ENCODE results near the gene IGSF23. TPM values are rescaled to one million over a fixed set of nuclear protein-coding genes. Genes with fewer than 3 reads are reported as not detected.

IGSF23 gene
- total and polyA plus RNA-seq, 4 donors = 0.18 to 8.4 TPM; not detected in 2

DNA sequence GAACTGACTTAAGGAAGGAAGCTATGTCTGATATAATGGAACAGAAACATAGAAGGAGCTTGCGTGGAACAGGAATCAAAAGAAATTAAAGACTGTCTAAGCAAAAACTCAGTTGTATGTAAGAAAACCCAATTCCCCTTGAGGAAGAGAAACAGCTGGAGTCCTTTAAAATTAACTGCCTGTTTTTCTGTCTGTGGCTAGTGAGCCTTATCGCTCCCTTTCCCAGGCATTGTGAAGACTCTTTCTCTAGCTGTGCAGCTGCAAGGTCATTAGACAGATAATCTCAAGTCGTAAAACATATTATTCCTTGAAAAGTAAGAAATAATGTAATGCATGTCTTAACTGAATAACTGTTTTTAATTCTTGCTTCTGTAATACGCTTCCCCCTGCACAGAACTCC is 39.7 kb upstream of the IGSF23 start:
- H3K27me3 ChIP-seq (ENCODE audit: control insufficient read depth in 1 of 2, insufficient read depth in 2 of 2, low read length in 1 of 2) = no peaks in the 10 kb centered on the region

DNA sequence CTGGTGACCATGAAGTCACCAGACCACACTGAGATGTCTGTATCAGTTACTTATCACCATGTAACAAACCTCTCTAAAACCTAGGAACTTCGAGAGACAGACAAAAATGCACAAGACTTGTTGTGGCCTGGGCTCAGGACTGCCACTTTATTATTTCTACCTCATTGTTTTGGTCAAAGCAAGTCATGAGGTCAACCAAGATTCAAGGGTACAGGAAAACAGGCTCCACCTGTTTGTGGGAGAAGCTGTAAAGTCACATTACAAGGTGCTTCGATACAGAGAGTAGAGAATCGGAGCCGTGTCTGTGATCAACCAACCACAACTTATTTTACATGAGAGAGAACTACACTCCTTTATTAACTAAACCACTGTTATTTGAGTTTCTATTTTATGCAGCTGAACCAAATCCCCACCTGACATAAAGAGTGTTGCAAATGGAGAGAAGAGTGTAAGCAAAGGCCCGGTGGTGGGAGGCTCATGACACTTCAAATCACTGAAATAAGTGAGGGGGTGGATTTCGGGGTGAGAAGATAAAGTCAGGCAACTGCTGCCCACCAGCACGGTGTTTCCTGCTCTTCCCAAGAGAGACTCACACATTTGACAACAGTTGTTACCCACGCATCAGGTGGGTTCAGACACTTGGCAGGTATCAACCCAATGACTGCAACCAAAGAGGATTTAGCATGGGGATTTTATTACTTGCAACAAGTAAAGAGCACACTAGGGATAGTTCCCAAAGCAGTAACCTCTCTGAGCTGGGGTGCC is 39.0 kb upstream of the IGSF23 start:
- 85 to 89% methylated on average over 8 of the region's 8 CpGs for WGBS, 2 donors
- intact Hi-C loops (cut with DNase I) = no loop called here
- ATAC-seq (ENCODE audit: low FRiP score) (no peak), DNase-seq (no peak)
- no peak overlapping the region for H3K4me3 ChIP-seq (ENCODE audit: low read length in 2 of 2)
- no peaks in the 10 kb centered on the region for H3K36me3 ChIP-seq (ENCODE audit: control insufficient read depth in 1 of 2, insufficient read depth in 2 of 2, low read length in 1 of 2)
- H3K27me3 ChIP-seq (ENCODE audit: control insufficient read depth in 1 of 2, insufficient read depth in 2 of 2, low read length in 1 of 2) = no peaks in the 10 kb centered on the region
- no peaks in the 10 kb centered on the region for H3K4me1 ChIP-seq (ENCODE audit: control insufficient read depth in 1 of 2, insufficient read depth in 2 of 2, low read length in 2 of 2)
- H3K9me3 ChIP-seq (ENCODE audit: control insufficient read depth, low read length) = no peaks in the 10 kb centered on the region
- no peak overlapping the region for H3K27ac ChIP-seq (ENCODE audit: low read depth in 1 of 2, low read length in 2 of 2)

More for the DNA sequence above, 39.7 kb upstream of the IGSF23 start:
- ATAC-seq (ENCODE audit: low FRiP score) (no peak), DNase-seq (no peak)
- H3K36me3 ChIP-seq (ENCODE audit: control insufficient read depth in 1 of 2, insufficient read depth in 2 of 2, low read length in 1 of 2) = no peaks in the 10 kb centered on the region
- no peaks in the 10 kb centered on the region for H3K9me3 ChIP-seq (ENCODE audit: control insufficient read depth, low read length)
- H3K27ac ChIP-seq (ENCODE audit: low read depth in 1 of 2, low read length in 2 of 2) = no peak overlapping the region
- H3K4me3 ChIP-seq (ENCODE audit: low read length in 2 of 2) = no peak overlapping the region
- H3K4me1 ChIP-seq (ENCODE audit: control insufficient read depth in 1 of 2, insufficient read depth in 2 of 2, low read length in 2 of 2) = no peaks in the 10 kb centered on the region
- intact Hi-C loops (cut with DNase I) = no loop called here
- 59 to 71% methylated on average over 4 of the region's 4 CpGs for WGBS, 2 donors

DNA sequence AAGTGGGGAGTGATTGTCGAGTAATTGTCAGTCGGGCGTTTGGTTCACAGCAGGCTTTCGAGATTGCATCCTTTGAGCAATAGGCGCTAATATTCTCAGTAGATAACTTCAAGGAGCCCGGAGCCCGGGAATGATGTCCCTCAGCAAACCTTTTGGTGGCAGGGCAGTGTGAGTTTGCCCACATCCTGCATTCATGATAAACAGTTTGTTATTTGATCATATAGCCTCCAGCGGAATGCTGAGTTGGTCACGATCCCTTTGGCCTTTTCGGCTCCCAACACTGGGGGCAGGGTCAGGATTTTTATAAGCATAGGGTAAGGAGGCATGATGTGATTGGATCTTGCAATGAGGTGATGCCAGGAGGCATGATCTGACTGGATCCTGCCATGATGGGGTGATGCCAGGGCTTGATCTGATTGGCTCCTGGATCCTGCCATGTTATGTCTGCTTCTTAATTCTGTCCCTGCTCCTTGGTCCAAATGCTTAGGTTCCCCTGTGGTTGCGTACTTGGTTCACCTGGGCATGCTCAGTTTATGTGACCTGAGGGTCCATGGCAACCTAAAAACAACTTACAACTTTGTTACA is 38.2 kb upstream of the IGSF23 start:
- Histone ChIP-seq H3K9me3 (ENCODE audit: control insufficient read depth, low read length) (no peaks in the 10 kb centered on the region), H3K4me3 (ENCODE audit: low read length in 2 of 2) (no peak overlapping the region), H3K27ac (ENCODE audit: low read depth in 1 of 2, low read length in 2 of 2) (no peak overlapping the region), H3K4me1 (ENCODE audit: control insufficient read depth in 1 of 2, insufficient read depth in 2 of 2, low read length in 2 of 2) (no peaks in the 10 kb centered on the region), H3K27me3 (ENCODE audit: control insufficient read depth in 1 of 2, insufficient read depth in 2 of 2, low read length in 1 of 2) (no peaks in the 10 kb centered on the region), H3K36me3 (ENCODE audit: control insufficient read depth in 1 of 2, insufficient read depth in 2 of 2, low read length in 1 of 2) (no peaks in the 10 kb centered on the region)
- WGBS, 2 donors = 78 to 81% methylated on average over 11 of the region's 11 CpGs
- DNase-seq (no peak), ATAC-seq (ENCODE audit: low FRiP score) (no peak)
- intact Hi-C loops (cut with DNase I) = no loop called here

DNA sequence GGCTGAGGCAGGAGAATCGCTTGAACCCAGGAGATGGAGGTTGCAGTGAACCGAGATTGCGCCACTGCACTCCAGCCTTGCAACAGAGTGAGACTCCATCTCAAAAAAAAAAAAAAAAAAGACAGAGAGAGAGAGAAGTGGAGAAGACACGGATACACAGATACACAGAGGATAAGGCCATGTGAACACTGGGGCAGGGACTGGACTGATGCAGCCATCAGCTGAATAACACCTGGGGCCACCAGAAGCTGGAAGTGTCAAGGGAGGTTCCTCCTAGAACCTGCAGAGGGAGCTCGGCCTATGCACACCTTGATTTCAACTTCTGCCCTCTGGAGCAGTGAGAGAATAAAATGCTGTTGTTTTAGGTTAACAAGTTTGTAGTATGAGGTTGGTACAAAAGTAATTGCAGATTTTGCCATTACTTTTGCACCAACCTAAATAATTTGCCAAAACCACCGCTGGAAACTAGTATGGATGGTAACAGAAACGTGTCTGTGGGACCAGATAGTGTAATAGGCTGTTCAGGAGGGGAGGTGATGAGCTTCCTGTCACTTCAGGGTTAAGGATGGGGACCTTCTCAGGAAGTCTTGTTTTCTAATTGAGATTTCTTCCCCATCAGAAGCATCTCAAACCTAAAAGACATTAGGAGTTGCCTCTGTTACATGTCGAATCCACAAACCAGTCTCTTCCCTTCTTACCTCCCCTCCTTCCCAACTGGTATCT is 36.4 kb upstream of the IGSF23 start:
- no peak overlapping the region for H3K27ac ChIP-seq (ENCODE audit: low read depth in 1 of 2, low read length in 2 of 2)
- intact Hi-C loops (cut with DNase I) = no loop called here
- ATAC-seq (ENCODE audit: low FRiP score) = no peak

GRCh38 chr19:44577566-44577874 is 35.8 kb upstream of the IGSF23 start:
- H3K4me1 ChIP-seq (ENCODE audit: control insufficient read depth in 1 of 2, insufficient read depth in 2 of 2, low read length in 2 of 2) = no peaks in the 10 kb centered on the region
- H3K27ac ChIP-seq (ENCODE audit: low read depth in 1 of 2, low read length in 2 of 2) = no peak overlapping the region
- DNase-seq (no peak), ATAC-seq (ENCODE audit: low FRiP score) (no peak)
- no peaks in the 10 kb centered on the region for H3K36me3 ChIP-seq (ENCODE audit: control insufficient read depth in 1 of 2, insufficient read depth in 2 of 2, low read length in 1 of 2)
- 57 to 64% methylated on average over 1 of the region's 1 CpG for WGBS, 2 donors
- no peaks in the 10 kb centered on the region for H3K27me3 ChIP-seq (ENCODE audit: control insufficient read depth in 1 of 2, insufficient read depth in 2 of 2, low read length in 1 of 2)
- no peak overlapping the region for H3K4me3 ChIP-seq (ENCODE audit: low read length in 2 of 2)
- intact Hi-C loops (cut with DNase I) = no loop called here
- no peaks in the 10 kb centered on the region for H3K9me3 ChIP-seq (ENCODE audit: control insufficient read depth, low read length)

More for the DNA sequence above, 36.4 kb upstream of the IGSF23 start:
- Histone ChIP-seq H3K36me3 (ENCODE audit: control insufficient read depth in 1 of 2, insufficient read depth in 2 of 2, low read length in 1 of 2) (no peaks in the 10 kb centered on the region), H3K4me3 (ENCODE audit: low read length in 2 of 2) (no peak overlapping the region), H3K9me3 (ENCODE audit: control insufficient read depth, low read length) (no peaks in the 10 kb centered on the region), H3K27me3 (ENCODE audit: control insufficient read depth in 1 of 2, insufficient read depth in 2 of 2, low read length in 1 of 2) (no peaks in the 10 kb centered on the region), H3K4me1 (ENCODE audit: control insufficient read depth in 1 of 2, insufficient read depth in 2 of 2, low read length in 2 of 2) (no peaks in the 10 kb centered on the region)
- WGBS, 2 donors = 64 to 78% methylated on average over 8 of the region's 8 CpGs
- DNase-seq = no peak

DNA sequence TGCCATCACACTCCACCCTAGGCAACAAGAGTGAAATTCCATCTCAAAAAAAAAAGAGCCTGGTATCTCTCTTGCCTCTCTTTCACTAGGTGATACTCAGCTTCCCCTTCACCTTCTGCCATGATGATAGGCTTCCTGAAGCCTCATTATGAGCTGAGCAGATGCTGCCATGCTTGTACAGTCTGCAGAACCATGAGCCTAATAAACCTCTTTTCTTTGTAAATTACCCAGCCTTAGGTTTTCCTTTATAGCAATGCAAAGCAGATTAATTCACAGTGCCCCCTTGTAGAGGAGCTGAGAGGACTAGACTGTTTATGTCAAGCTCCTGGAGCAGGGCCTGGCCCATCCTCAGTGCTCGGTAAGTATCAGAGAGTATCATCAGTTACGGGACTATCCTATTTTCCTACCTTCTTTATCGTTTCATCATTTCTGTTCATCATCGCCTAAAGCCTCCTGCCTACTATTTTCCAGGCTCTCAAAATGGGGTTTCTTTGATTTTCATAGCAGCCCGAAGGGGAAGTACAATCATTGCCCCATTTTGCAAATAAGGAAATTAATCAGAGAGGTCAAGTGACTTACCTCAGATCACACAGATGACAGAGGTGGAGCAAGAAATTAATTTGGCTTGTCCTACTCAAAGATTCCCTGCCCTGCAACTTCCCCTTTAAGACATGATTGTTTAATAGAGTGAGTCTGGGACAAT is 33.5 kb upstream of the IGSF23 start:
- no peaks in the 10 kb centered on the region for H3K36me3 ChIP-seq (ENCODE audit: control insufficient read depth in 1 of 2, insufficient read depth in 2 of 2, low read length in 1 of 2)
- 92 to 93% methylated on average over 5 of the region's 5 CpGs for WGBS, 2 donors
- H3K9me3 ChIP-seq (ENCODE audit: control insufficient read depth, low read length) = no peaks in the 10 kb centered on the region
- no peaks in the 10 kb centered on the region for H3K4me1 ChIP-seq (ENCODE audit: control insufficient read depth in 1 of 2, insufficient read depth in 2 of 2, low read length in 2 of 2)
- DNase-seq = no peak
- H3K4me3 ChIP-seq (ENCODE audit: low read length in 2 of 2) = no peak overlapping the region
- intact Hi-C loops (cut with DNase I) = no loop called here
- no peak overlapping the region for H3K27ac ChIP-seq (ENCODE audit: low read depth in 1 of 2, low read length in 2 of 2)
- no peaks in the 10 kb centered on the region for H3K27me3 ChIP-seq (ENCODE audit: control insufficient read depth in 1 of 2, insufficient read depth in 2 of 2, low read length in 1 of 2)
- no peak for ATAC-seq (ENCODE audit: low FRiP score)

GRCh38 chr19:44580366-44580895 is 32.9 kb upstream of the IGSF23 start:
- Histone ChIP-seq H3K9me3 (ENCODE audit: control insufficient read depth, low read length) (no peaks in the 10 kb centered on the region), H3K4me3 (ENCODE audit: low read length in 2 of 2) (no peak overlapping the region), H3K4me1 (ENCODE audit: control insufficient read depth in 1 of 2, insufficient read depth in 2 of 2, low read length in 2 of 2) (no peaks in the 10 kb centered on the region), H3K27ac (ENCODE audit: low read depth in 1 of 2, low read length in 2 of 2) (no peak overlapping the region), H3K27me3 (ENCODE audit: control insufficient read depth in 1 of 2, insufficient read depth in 2 of 2, low read length in 1 of 2) (no peaks in the 10 kb centered on the region), H3K36me3 (ENCODE audit: control insufficient read depth in 1 of 2, insufficient read depth in 2 of 2, low read length in 1 of 2) (no peaks in the 10 kb centered on the region)
- 78 to 79% methylated on average over 11 of the region's 11 CpGs for WGBS, 2 donors
- no peak for ATAC-seq (ENCODE audit: low FRiP score)
- intact Hi-C loops (cut with DNase I) = no loop called here
- no peak for DNase-seq

DNA sequence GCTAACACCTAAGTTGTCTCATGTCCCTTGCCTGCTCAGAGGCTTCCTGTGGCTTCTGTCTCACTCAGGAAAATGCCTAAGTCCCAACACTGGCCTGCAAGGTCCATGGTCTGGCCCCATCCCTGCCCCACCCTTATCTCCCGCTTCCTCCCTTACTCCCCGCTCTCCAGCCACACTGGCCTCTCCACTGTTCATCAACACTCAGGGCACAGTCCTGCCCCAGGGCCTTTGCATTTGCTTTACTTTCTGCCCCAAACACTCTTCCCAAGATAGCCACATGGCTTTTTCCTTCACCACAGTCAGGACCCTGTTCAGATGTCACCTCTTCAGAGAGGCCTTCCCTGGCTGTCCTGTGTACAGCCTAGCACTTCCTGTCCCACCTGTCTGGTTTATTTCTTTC is 32.1 kb upstream of the IGSF23 start:
- no peaks in the 10 kb centered on the region for H3K9me3 ChIP-seq (ENCODE audit: control insufficient read depth, low read length)
- H3K4me1 ChIP-seq (ENCODE audit: control insufficient read depth in 1 of 2, insufficient read depth in 2 of 2, low read length in 2 of 2) = no peaks in the 10 kb centered on the region
- no peak overlapping the region for H3K27ac ChIP-seq (ENCODE audit: low read depth in 1 of 2, low read length in 2 of 2)
- H3K27me3 ChIP-seq (ENCODE audit: control insufficient read depth in 1 of 2, insufficient read depth in 2 of 2, low read length in 1 of 2) = no peaks in the 10 kb centered on the region
- intact Hi-C loops (cut with DNase I) = no loop called here
- ATAC-seq (ENCODE audit: low FRiP score) (no peak), DNase-seq (no peak)
- H3K4me3 ChIP-seq (ENCODE audit: low read length in 2 of 2) = no peak overlapping the region
- WGBS, 2 donors = 93 to 100% methylated on average over 2 of the region's 2 CpGs
- no peaks in the 10 kb centered on the region for H3K36me3 ChIP-seq (ENCODE audit: control insufficient read depth in 1 of 2, insufficient read depth in 2 of 2, low read length in 1 of 2)

Data from aorta (tissue), 5 donors.